ENCODE measurements around the gene STH.

Gene STH

GRCh38 chr17:45967378-45967777 lies 31.7 kb upstream of the STH start:
- no peak for DNase-seq (ENCODE audit: low read depth in 2 of 2)

DNA sequence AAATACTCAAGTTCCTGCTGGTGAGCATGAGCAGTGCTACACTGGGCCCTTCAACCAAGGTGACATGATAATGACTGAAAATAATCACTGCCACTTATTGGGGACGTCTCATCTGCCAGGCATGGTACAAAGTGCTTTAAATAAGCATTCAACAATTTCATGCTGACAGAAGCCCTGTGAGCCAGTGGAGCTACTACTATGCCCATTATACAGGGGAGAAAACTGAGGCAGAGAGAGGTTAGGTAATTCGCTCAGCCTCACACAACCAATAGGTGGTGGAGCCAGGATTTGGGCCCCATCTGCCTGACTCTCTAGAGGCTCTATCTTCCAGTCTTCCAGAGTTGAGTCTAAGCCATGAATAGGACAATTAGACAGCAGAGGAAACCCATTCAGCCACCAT lies 30.3 kb upstream of the STH start:
- DNase-seq (ENCODE audit: low read depth in 2 of 2), result no peak

- DNase-seq (ENCODE audit: low read depth in 2 of 2), result no peak
These were observed 29.3 kb upstream of the STH start for GRCh38 chr17:45969726-45970125.

DNA sequence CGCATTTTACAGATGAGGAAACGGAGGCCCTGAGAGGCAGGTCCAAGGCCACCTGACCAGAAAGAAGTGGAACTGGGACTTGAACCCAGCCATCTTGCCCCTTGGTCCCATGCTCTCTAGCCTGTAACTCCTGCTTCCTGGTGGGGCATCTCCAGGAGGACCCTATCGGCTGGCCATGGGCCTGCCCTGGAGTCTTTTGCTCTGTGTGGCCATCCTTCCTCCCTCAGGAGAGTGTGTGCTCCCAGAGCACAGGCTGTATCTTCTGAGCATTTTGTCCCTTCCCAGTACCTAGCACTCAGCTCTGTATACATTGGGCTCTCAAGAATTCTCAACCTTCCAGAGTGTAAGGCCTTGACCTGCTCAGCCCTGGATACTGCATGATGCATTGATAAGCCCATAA lies 28.4 kb upstream of the STH start:
- DNase-seq (ENCODE audit: low read depth in 2 of 2), result no peak

DNA sequence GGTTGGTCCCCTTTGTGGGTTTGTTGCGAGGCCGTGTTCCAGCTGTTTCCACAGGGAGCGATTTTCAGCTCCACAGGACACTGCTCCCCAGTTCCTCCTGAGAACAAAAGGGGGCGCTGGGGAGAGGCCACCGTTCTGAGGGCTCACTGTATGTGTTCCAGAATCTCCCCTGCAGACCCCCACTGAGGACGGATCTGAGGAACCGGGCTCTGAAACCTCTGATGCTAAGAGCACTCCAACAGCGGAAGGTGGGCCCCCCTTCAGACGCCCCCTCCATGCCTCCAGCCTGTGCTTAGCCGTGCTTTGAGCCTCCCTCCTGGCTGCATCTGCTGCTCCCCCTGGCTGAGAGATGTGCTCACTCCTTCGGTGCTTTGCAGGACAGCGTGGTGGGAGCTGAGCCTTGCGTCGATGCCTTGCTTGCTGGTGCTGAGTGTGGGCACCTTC lies 27.3 kb upstream of the STH start:
- DNase-seq (ENCODE audit: low read depth in 2 of 2), result no peak

- DNase-seq (ENCODE audit: low read depth in 2 of 2), result no peak
These were observed 26.5 kb upstream of the STH start for GRCh38 chr17:45972531-45972930.

- no peak for DNase-seq (ENCODE audit: low read depth in 2 of 2)
These were observed 25.8 kb upstream of the STH start for GRCh38 chr17:45973099-45973780.

- DNase-seq (ENCODE audit: low read depth in 2 of 2), result no peak
These were observed 24.8 kb upstream of the STH start for GRCh38 chr17:45973946-45974859.

DNA sequence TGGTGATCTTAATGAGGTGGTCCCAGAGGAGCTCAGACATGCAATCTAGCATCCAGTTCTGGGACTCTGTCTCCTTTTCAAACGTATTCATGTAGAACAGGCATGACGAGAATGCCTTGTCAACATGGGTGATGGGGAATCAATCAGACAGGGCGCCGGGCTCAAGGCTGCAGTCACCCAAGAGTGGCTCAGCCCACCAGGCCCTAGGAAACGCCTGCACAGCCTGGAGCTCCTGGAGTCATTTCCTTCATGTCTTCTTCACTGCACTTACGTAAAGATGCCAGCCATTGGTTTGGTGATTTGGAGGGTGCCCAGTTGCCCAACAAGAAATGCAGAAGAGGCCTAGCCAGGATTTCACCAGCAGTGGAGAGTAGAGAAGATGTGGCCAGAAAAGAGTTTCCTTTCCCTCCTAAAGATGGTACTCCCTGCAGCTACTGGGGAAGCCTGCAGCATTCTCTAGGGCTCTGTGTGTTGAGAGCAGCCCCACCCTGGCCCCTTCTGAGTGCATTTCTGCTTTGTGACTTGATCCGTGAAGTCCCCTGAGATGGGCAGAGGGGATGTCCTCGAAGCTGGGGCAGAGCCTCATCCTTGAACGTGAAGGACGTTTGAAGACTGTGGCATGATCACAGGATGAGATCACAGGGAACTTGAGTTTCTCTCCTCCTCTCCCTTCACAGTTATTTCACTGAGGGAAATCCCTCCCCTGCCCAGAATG lies 24.0 kb upstream of the STH start:
- DNase-seq (ENCODE audit: low read depth in 2 of 2), result no peak

DNA sequence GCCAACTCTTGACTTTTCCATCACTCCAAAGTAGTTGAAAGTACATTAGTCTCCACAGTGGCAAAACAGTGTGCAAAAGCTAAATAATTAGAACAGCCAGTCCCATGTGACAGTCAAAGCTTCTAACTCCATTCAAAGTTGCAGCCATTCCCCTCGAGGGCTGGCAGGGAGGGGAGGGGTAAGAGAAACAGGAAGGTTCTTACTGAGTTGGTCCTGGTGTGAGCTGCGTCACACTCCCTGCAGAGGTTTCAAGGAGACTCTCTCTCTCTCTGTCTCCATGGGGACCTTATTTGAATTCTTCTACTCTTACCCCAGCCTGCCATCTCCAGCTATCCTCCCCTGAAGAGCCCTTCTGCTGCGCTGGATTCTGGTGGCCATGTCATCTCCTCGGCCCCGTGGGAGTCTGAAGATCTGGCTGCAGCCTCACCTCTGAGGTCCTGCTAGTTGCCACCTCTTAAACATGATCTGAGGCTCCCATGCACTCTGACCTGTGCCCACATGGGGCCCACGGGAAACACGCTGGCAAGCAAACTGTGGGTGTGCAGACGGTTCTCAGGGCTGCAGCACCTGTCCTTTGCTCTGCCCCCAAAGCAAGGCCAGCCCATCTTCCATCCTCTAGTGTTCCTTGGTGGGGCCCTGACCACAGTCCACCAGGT lies 23.3 kb upstream of the STH start:
- DNase-seq (ENCODE audit: low read depth in 2 of 2), result no peak

DNA sequence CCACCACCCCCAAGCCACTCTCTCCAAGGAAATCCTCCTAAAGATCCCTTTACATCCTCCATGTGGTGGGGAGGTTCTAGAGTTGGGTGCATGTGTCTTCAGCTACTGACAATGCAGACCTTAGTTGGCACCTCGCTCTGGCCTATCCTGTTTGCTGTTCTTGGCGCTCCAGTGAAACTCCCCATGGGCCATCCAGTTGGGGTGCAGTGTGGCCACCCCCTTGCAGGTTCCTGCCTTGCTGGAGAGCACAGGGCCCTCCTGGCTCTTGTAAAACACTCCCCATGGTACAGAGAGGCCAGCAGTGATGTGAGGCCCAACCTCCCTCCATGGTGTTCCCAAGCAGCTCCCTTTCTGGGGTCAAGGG lies 22.7 kb upstream of the STH start:
- DNase-seq (ENCODE audit: low read depth in 2 of 2), result no peak

DNA sequence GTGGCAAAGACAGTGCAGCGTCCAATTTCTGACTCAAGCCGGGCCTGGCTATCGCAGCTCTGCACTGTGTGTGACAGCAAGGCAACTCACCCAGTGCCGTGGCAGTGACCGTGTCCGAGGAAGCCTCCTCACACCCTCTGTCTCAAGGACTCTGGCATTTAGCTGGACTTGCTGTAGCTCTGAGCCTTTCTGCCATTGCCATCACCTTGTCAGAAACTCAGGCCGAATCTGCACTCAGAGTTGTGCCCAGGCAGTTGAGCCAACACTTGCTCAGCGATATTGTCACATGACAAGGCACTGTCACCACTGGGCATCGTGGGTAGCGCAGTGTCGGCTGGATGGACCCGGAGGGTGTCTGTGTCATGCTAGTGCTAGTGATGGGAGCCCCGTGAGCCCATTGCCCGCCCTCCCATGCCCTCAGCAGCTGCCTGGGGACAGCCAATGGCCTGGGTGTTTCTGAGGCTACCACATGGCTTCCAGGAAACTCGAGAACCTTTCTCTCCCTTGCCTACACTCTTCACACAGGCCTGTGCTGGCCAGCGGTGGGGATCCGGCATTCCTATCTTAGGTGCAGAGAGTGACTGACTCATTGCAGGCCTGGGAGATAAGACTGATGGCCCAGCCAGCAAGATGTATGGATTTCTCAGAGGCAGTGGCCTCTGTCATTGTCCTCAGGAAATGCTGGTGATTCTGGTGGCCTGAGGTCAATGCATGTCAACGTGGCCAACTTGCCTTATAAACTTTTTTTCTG lies 22.1 kb upstream of the STH start:
- DNase-seq (ENCODE audit: low read depth in 2 of 2), result no peak

GRCh38 chr17:45977506-45977824 lies 21.6 kb upstream of the STH start:
- no peak for DNase-seq (ENCODE audit: low read depth in 2 of 2)

- DNase-seq (ENCODE audit: low read depth in 2 of 2), result no peak
These were observed 20.9 kb upstream of the STH start for GRCh38 chr17:45977976-45978626.

- no peak for DNase-seq (ENCODE audit: low read depth in 2 of 2)
These were observed 19.9 kb upstream of the STH start for GRCh38 chr17:45979137-45979536.

DNA sequence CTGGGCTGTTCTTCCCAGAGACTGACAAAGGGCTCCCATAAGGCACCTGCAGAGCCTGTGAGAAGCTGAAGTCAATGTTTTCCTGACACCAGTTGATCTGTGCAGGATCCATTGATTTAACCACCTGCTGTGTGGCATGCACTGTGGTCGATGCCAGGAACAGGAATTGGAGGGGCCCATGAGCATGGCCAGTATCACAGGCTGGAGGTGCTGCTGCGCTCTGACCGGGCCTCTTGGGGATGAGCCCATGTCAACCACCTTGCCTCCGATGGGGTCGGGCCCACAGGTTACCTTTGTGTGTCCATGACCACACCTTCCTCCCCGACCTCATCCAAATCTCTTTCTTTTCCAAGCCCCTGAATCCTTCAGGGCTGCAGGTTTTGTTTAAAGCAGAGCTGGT lies 18.2 kb upstream of the STH start:
- no peak for DNase-seq (ENCODE audit: low read depth in 2 of 2)

DNA sequence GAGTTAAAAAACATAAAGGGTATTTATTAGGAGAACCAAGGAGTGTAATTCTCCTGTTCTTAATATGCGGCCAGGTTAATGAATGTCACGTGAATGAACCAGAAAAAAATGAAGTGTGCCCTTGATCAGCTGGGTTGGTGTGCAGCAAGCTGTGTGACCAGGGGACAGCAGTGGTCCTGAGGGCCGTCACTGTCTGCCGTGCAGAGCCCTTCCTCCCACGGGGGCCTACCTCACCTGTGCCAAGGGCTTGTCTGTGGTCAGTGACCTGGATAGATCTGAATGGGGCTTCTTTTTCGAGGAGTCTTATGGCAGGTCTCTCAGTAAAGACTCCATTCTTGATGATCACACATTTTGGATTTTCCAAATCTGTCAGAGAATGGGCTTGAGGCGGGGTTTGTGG lies 17.7 kb upstream of the STH start:
- DNase-seq (ENCODE audit: low read depth in 2 of 2), result no peak

GRCh38 chr17:45982791-45983613 lies 16.0 kb upstream of the STH start:
- DNase-seq (ENCODE audit: low read depth in 2 of 2), result no peak

GRCh38 chr17:45983614-45984310 lies 15.3 kb upstream of the STH start:
- no peak for DNase-seq (ENCODE audit: low read depth in 2 of 2)

GRCh38 chr17:45984368-45984767 lies 14.7 kb upstream of the STH start:
- no peak for DNase-seq (ENCODE audit: low read depth in 2 of 2)

All from stimulated activated CD4-positive, alpha-beta T cell treated with anti-CD3 and anti-CD28 coated beads, Interleukin-12 subunit alpha, Interleukin-12 subunit beta, amount 100 ng/mL, for 24 hours (primary cell).